H9 (cell line): Measurements from ENCODE around the gene TAF4. TPM values are rescaled to one million over a fixed set of nuclear protein-coding genes. Genes with fewer than 3 reads are reported as not detected.

Source experiments
- DNase-seq: peaks from one replicate; pipeline ENCODE4 v3.0.0-alpha.2; 2017
- H2AFZ ChIP-seq: one replicate; pipeline ENCODE4 v1.6.1; 2013; ENCODE audit warnings: mild to moderate bottlenecking, low read length, control low read depth, moderate library complexity
- H2AK5ac ChIP-seq: 2 replicates; pipeline ENCODE4 v1.6.1; 2013; ENCODE audit warnings: low read length, control low read depth, mixed read lengths; ENCODE audit not compliant: insufficient read length
- H2BK120ac ChIP-seq: one replicate; pipeline ENCODE4 v1.6.1; 2013; ENCODE audit warnings: low read depth, mild to moderate bottlenecking, low read length, control low read depth, inconsistent platforms; ENCODE audit not compliant: poor library complexity, severe bottlenecking
- H2BK12ac ChIP-seq: 2 replicates; pipeline ENCODE4 v1.6.1; 2013; ENCODE audit warnings: low read length, control low read depth, mixed read lengths, low read depth; ENCODE audit not compliant: insufficient read length
- H2BK15ac ChIP-seq: 2 replicates; pipeline ENCODE4 v1.6.1; 2013; ENCODE audit warnings: low read depth, low read length, control low read depth
- H2BK20ac ChIP-seq: one replicate; pipeline ENCODE4 v1.6.1; 2013; ENCODE audit warnings: low read depth, mild to moderate bottlenecking, low read length, control low read depth, inconsistent platforms; ENCODE audit not compliant: poor library complexity, severe bottlenecking
- H2BK5ac ChIP-seq: 2 replicates; pipeline ENCODE4 v1.6.1; 2013; ENCODE audit warnings: low read length, control low read depth, mixed read lengths; ENCODE audit not compliant: insufficient read length
- H3K14ac ChIP-seq: 2 replicates; pipeline ENCODE4 v1.6.1; 2013; ENCODE audit warnings: low read length, control low read depth; ENCODE audit not compliant: insufficient read depth
- H3K18ac ChIP-seq: 2 replicates; pipeline ENCODE4 v1.6.1; 2013; ENCODE audit warnings: low read depth, mild to moderate bottlenecking, mixed read lengths, low read length, control low read depth; ENCODE audit not compliant: insufficient read length
- H3K23ac ChIP-seq: 2 replicates; pipeline ENCODE4 v1.6.1; 2013; ENCODE audit warnings: low read length, control low read depth, mixed read lengths, low read depth; ENCODE audit not compliant: insufficient read length
- H3K23me2 ChIP-seq: 2 replicates; pipeline ENCODE4 v1.6.1; 2013; ENCODE audit warnings: low read depth, mild to moderate bottlenecking, mixed read lengths, low read length, control low read depth; ENCODE audit not compliant: insufficient read length, poor library complexity, severe bottlenecking
- H3K27ac ChIP-seq: 2 replicates; pipeline ENCODE4 v1.5.1; 2013; ENCODE audit warnings: low read length, control low read depth, mixed read lengths, low read depth; ENCODE audit not compliant: insufficient read length
- H3K27me3 ChIP-seq: 2 replicates; pipeline ENCODE4 v1.6.1; 2013; ENCODE audit warnings: low read length, control low read depth, inconsistent platforms; ENCODE audit not compliant: insufficient read depth
- H3K4ac ChIP-seq: 2 replicates; pipeline ENCODE4 v1.6.1; 2013; ENCODE audit warnings: low read depth, mild to moderate bottlenecking, control low read depth, inconsistent platforms, low read length, moderate library complexity
- H3K4me1 ChIP-seq: 2 replicates; pipeline ENCODE4 v1.6.1; 2013; ENCODE audit warnings: low read length, control low read depth, inconsistent platforms; ENCODE audit not compliant: insufficient read depth
- H3K4me2 ChIP-seq: 2 replicates; pipeline ENCODE4 v1.6.1; 2013; ENCODE audit warnings: low read length, control low read depth, mixed read lengths; ENCODE audit not compliant: insufficient read length, insufficient read depth
- H3K56ac ChIP-seq: 2 replicates; pipeline ENCODE4 v1.6.1; 2013; ENCODE audit warnings: low read depth, mild to moderate bottlenecking, mixed read lengths, low read length, control low read depth; ENCODE audit not compliant: insufficient read length
- H3K79me1 ChIP-seq: 2 replicates; pipeline ENCODE4 v1.6.1; 2013; ENCODE audit warnings: low read depth, mild to moderate bottlenecking, moderate library complexity, low read length, control low read depth, inconsistent platforms; ENCODE audit not compliant: insufficient read depth, poor library complexity, severe bottlenecking
- H3K79me2 ChIP-seq: 2 replicates; pipeline ENCODE4 v1.6.1; 2013; ENCODE audit warnings: low read length, control low read depth, inconsistent platforms; ENCODE audit not compliant: insufficient read depth
- H3K9ac ChIP-seq: 2 replicates; pipeline ENCODE4 v1.6.1; 2013; ENCODE audit warnings: low read length, control low read depth, mixed read lengths; ENCODE audit not compliant: insufficient read length; ENCODE audit errors: extremely low read depth
- H3K9me3 ChIP-seq: one replicate; pipeline ENCODE4 v1.6.1; 2013; ENCODE audit warnings: low read depth, low read length, inconsistent platforms; ENCODE audit not compliant: control insufficient read depth
- H3T11ph ChIP-seq: one replicate; pipeline ENCODE4 v1.6.1; 2013; ENCODE audit warnings: mild to moderate bottlenecking, low read length, control low read depth, inconsistent platforms
- H4K20me1 ChIP-seq: one replicate; pipeline ENCODE4 v1.6.1; 2013; ENCODE audit not compliant: control insufficient read depth, insufficient read length, insufficient read depth
- H4K5ac ChIP-seq: 2 replicates; pipeline ENCODE4 v1.6.1; 2013; ENCODE audit warnings: low read depth, mild to moderate bottlenecking, mixed read lengths, low read length, control low read depth; ENCODE audit not compliant: insufficient read length
- H4K8ac ChIP-seq: replicated peaks from 2 replicates; pipeline ENCODE4 v1.6.1; 2013; ENCODE audit warnings: low read length, control low read depth, mixed read lengths, low read depth; ENCODE audit not compliant: insufficient read length
- H4K91ac ChIP-seq: 2 replicates; pipeline ENCODE4 v1.6.1; 2013; ENCODE audit warnings: low read depth, mild to moderate bottlenecking, moderate library complexity, mixed read lengths, low read length, control low read depth; ENCODE audit not compliant: insufficient read length
- H3K27ac Mint-ChIP-seq, 3 experiments: 2 replicates in 2 of 3; 3 replicates in 1 of 3; pipeline ENCODE4 v1.8.0; 2020 to 2021; ENCODE audit warnings: mixed read lengths in 3 of 3, mild to moderate bottlenecking in 1 of 3, moderate library complexity in 1 of 3
- H3K27me3 Mint-ChIP-seq: 2 replicates; pipeline ENCODE4 v1.8.0; 2021; ENCODE audit warnings: low read depth, mild to moderate bottlenecking, moderate library complexity, mixed read lengths
- H3K36me3 Mint-ChIP-seq, 3 experiments: 2 replicates in 2 of 3; 3 replicates in 1 of 3; pipeline ENCODE4 v1.8.0; 2020 to 2021; ENCODE audit warnings: low read depth in 3 of 3, mixed read lengths in 3 of 3; ENCODE audit not compliant: insufficient read depth in 1 of 3
- H3K4me1 Mint-ChIP-seq, 2 experiments: 2 replicates each; pipeline ENCODE4 v1.8.0; 2020; ENCODE audit warnings: mixed read lengths in 2 of 2
- H3K4me3 Mint-ChIP-seq, 2 experiments: 2 replicates in 1 of 2; 3 replicates in 1 of 2; pipeline ENCODE4 v1.8.0; 2020 to 2021; ENCODE audit warnings: mild to moderate bottlenecking in 2 of 2, mixed read lengths in 2 of 2, moderate library complexity in 1 of 2
- H3K9me3 Mint-ChIP-seq, 2 experiments: 2 replicates in 1 of 2; 3 replicates in 1 of 2; pipeline ENCODE4 v1.8.0; 2020; ENCODE audit warnings: mild to moderate bottlenecking in 2 of 2, mixed read lengths in 2 of 2, moderate library complexity in 1 of 2
- WGBS: extraction: QIAGEN DNeasy Blood & Tissue Kit; methylation state at CpG from one replicate; pipeline ENCODE4 v1.1.7; 2013; ENCODE audit warnings: missing lambda C conversion rate, low lambda C conversion rate, mixed read lengths; ENCODE audit not compliant: insufficient read length; ENCODE audit errors: extremely low coverage; 5-methylcytosine and 5-hydroxymethylcytosine counted together
- total RNA-seq: library from RNA; stranded (reverse); gene quantifications from 2 replicates; pipeline ENCODE4 v1.2.1, GENCODE V29; 2021
- TF ChIP-seq, protein P1 (sequence below): fragments of 200-600 bp; sonication (generic); conservative IDR thresholded peaks from 3 replicates; pipeline ENCODE4 v1.8.0; 2021; ENCODE audit warnings: antibody characterized with exemption, mild to moderate bottlenecking

Gene TAF4
- total RNA-seq, 1 experiment from 2014 or later = 30.8 TPM

- WGBS = no CpG with 5 or more reads among the region's 12 CpGs
- Histone ChIP-seq H2BK15ac (no peak overlapping the region), H3K18ac (no peak overlapping the region), H4K5ac (no peak overlapping the region), H3K27ac (no peak overlapping the region), H2BK5ac (no peak overlapping the region), H3K79me1 (no peaks in the 10 kb centered on the region), H3K4me2 (no peak overlapping the region), H3K23me2 (no peaks in the 10 kb centered on the region), H3K27me3 (no peaks in the 10 kb centered on the region), H2BK120ac (no peak overlapping the region), H4K91ac (no peak overlapping the region), H2BK12ac (no peak overlapping the region), H3K9me3 (no peaks in the 10 kb centered on the region), H2AK5ac (no peak overlapping the region), H3K79me2 (no peaks in the 10 kb centered on the region), H3K4me1 (no peaks in the 10 kb centered on the region), H2AFZ (no peak overlapping the region), H3T11ph (no peak overlapping the region), H3K4ac (no peak overlapping the region), H2BK20ac (no peak overlapping the region), H3K56ac (no peak overlapping the region), H3K14ac (no peak overlapping the region; the same call in 1 of the 2 replicates), H4K8ac (no peak overlapping the region), H3K9ac (no peak overlapping the region), H4K20me1 (no peaks in the 10 kb centered on the region), H3K23ac (no peak overlapping the region)
- H3K4me1 Mint-ChIP-seq = peaks cover 2 to 10% of the 10 kb centered on the region in 2 experiments; a peak in 3 of 4 replicates
- 0 out of 5 replicates have a peak, but pooled peaks cover 0 to 2% of the 10 kb centered on the region in 2 experiments for H3K9me3 Mint-ChIP-seq
- no peak overlapping the region for H3K4me3 Mint-ChIP-seq
- no peaks in the 10 kb centered on the region; the same call in none of the 2 replicates for H3K27me3 Mint-ChIP-seq
- H3K36me3 Mint-ChIP-seq = peaks cover 0 to 7% (median 2%) of the 10 kb centered on the region in 3 experiments; a peak in 3 of 7 replicates
- DNase-seq = no peak
- no peak overlapping the region for H3K27ac Mint-ChIP-seq
- TF ChIP-seq, protein P1, sequence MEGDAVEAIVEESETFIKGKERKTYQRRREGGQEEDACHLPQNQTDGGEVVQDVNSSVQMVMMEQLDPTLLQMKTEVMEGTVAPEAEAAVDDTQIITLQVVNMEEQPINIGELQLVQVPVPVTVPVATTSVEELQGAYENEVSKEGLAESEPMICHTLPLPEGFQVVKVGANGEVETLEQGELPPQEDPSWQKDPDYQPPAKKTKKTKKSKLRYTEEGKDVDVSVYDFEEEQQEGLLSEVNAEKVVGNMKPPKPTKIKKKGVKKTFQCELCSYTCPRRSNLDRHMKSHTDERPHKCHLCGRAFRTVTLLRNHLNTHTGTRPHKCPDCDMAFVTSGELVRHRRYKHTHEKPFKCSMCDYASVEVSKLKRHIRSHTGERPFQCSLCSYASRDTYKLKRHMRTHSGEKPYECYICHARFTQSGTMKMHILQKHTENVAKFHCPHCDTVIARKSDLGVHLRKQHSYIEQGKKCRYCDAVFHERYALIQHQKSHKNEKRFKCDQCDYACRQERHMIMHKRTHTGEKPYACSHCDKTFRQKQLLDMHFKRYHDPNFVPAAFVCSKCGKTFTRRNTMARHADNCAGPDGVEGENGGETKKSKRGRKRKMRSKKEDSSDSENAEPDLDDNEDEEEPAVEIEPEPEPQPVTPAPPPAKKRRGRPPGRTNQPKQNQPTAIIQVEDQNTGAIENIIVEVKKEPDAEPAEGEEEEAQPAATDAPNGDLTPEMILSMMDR = no peak
These were observed 136.1 kb downstream of the TAF4 start for GRCh38 chr20:61929561-61929960.
